RCC 7860 (cell line): ENCODE measurements around the gene PLEKHG5.
"Not testable (repeated sequence)": the region's sequence is repeated elsewhere in the genome, so short reads cannot be mapped to it uniquely, and the experiment has no call there.

ENCODE experiments used
- DNase-seq: peaks from one replicate; pipeline ENCODE4 v3.0.0-alpha.2; 2015; ENCODE audit warnings: low spot score
- FAIRE-seq: peaks from 2 replicates; lab custom pipeline; 2012; peaks lifted over from hg19 to GRCh38; lab: Jason Lieb, UNC

The PLEKHG5 gene

GRCh38 chr1:6428453-6428852, 63.0 kb downstream of the PLEKHG5 start:
- DNase-seq, FAIRE-seq: not testable (repeated sequence)

DNA sequence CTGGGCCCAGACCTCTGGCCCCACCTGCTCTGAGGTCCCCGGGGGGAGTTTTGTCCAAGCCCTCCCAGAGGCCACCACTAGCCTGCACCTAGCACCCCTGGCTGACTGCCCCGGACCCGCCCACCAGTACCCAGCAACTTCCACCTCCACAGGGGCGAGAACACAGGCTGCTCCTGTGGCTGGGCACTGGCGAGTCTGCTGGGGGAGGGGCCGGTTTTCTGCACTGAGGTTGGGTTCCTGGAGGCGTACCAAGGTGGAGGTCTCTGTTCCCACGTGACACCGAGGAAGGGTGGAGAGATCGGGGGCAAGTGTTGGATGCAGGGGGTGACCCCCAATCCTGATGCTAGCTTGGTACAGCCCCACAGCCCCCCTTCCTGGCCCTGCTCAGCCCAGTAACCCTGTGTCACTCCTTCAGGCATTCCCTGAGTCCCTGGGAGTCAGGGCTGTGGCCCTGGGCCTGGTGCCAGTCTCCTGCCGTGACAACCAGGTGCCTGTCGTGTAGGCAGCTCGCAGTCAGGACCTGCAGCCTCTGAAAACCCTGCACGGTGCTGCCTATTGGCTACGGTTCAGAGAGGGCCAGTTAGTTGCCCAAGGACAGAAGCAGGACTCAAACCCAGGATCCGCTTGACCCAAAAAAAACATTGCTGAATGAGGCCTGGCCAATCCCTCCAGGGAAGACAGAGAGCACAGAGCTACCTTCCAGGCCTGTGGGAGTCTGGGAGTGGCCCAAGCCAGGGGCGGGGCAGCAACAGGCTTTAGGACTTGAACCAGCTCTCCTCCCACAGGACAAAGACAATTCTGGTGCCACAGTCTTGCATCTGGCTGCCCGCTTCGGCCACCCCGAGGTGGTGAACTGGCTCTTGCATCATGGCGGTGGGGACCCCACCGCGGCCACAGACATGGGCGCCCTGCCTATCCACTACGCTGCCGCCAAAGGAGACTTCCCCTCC, 63.8 kb downstream of the PLEKHG5 start:
- FAIRE-seq = no peak
- DNase-seq = no peak

DNA sequence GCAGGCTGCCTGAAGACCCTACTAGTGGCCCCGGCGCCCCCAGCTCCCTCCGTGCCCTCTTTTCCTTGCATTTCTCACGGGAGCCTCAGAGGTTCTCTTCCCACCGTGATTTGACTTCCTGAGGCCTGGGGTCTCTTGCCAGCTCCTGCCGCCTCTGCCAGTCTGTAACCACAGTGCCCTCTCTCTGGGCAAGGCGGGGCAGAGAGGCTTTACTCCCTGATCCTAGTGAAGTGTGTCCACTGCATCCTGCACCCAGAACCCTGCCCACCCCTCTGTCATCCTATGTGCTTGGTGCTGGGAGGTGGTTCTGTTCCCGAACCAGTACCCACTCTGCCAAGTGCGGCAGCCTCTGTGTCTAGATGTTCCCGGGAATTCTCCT, 64.5 kb downstream of the PLEKHG5 start:
- no peak for DNase-seq
- no peak for FAIRE-seq

DNA sequence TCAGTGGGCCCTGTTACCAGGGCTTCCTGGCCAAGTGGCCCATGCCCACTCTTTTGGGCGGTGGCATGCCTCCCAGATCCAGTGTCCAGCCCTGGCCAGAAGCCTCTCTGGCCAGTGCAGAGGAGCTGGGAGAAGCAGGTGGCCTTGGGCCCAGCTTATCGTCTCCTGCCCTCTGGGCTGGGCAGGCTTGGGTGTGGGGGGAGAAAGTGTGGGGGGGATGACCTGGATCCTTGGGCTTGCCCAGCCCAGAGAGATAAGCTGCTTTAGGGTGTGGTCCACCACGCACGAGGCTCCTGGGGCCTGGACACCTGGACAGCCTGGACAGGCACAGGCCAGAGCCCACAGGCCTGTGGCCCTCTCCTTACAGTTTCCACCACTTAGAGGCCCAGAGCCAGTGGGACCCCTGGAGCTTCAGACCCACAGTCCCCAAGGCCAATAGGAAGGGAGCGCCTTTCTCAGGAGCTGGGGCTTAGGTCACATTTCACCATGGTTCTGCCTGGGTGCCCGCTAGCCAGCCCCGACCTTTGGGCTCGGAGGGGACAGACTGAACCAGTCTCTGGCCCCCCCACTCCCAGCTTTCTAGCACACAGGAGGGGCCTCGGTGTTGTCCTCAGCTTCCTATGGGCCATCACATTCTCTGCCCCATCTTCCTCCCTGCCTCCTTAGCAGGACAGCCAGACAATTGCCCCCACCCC, 65.0 kb downstream of the PLEKHG5 start:
- no peak for FAIRE-seq
- no peak for DNase-seq

DNA sequence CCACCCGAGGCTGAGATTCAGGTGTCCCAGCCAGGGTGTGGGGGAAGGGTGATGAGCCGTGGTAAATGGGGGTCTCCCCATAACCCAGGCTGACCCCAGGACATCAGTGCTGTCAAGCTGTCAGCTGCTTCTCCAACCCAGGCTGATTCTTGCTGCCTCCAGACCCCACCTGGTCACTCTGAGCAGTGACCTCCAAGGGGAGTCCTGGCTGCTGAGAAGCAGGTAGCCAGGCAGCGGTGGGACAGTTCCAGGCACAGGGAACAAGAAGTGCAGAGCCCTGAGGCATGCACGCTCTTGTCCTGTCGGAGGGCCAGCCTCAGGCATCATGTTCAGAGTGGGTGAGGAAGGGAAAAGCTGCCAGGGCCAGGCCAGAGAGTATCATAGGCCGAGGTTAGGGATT, 65.8 kb downstream of the PLEKHG5 start:
- FAIRE-seq (no peak), DNase-seq (no peak)

DNA sequence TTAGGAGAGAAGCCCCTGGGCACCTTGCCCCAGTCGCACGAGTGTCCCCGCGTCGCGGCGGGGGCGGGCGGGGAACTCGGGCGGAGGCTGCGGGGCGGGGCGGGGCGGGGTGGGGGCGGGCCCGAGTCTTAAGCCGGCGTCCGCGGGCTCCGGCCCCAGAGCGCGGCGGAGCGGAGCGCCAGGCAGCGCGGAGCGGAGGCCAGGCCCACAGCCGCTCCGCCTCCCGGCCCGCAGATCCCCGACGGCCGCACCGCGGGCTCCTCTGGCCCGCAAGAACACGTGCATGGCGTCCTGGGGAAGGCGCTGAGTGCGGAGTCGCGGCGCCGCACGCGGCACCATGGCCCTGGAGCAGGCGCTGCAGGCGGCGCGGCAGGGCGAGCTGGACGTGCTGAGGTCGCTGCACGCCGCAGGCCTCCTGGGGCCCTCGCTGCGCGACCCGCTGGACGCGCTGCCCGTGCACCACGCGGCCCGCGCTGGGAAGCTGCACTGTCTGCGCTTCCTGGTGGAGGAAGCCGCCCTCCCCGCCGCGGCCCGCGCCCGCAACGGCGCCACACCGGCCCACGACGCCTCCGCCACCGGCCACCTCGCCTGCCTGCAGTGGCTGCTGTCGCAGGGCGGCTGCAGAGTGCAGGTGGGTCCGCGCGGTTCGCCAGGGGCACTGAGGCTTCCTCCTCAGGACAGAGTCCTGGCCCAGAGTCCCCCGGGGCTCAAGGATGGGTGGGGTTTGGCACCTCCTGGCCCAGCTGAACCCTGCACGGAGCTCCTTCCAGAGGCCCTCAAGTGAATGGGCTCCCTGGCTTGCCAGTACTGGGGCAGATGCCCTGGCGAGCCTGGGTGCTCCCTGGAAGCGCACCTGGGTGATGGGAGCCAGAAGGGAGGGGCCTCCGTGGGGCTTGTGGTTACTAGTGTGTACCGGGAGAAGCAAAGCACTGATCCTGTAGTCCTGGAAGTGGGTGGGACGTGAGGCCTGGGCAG, 66.6 kb downstream of the PLEKHG5 start, which contains the start of gene ESPN:
Gene ESPN, plus strand, starts transcription at position 158 of the 975 bp plus-strand sequence. Its CDS starts 180 bp downstream, at position 338.
- no peak for FAIRE-seq
- no peak for DNase-seq

- DNase-seq = no peak
- FAIRE-seq = no peak
These were observed 67.4 kb downstream of the PLEKHG5 start for GRCh38 chr1:6424000-6424565.

- FAIRE-seq = peak; percentile 39
- DNase-seq = peak; percentile 54
These were observed 68.0 kb downstream of the PLEKHG5 start for GRCh38 chr1:6423321-6423999.

DNA sequence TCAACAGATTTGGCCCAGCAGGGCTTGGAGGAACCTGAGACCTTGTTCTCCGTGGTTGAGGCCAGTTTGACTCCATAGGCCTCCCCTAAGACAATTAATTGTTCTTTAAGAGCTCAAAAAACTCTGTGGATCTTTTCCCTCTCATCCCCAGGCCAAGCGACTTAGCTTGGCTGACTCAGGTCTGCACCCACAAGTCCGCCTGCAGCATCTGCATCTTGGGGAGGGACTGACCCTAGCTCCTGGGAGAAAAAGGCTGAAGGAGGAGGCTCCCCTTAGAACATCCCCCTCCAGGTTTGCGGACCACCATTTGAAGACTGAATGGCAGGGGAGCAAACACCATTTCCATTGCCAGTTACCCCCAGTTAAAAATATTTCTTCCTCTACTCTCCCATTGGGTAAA, 70.2 kb downstream of the PLEKHG5 start:
- FAIRE-seq (no peak), DNase-seq (no peak)

DNA sequence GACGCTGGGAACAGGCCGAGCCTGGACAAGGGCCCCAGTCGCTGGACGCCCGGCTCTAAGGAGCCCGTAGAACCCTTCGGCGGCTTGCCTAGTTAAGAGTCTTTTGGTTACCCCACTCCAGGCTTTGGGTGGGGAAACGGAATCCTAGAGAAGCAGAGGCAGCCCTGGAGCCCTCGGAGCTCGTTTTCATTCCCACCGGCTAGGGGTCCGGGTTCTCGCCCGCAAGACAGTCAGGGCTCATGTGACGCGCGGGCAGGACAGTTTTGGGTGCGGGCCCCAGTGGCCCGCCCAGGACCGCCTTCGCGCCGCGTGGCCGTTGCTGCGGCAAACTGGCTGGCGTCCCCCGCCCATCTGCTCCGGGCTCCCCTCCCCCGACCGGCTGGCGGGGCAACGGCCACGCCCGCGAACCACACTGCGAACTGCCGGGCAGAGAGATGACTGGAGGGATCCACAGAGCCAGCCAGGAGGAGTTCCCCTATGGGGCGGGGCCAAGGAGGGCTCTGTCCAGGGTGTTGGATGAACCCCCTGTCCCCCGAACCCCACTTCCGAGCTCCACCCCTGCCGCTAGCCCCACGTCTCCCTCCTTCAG, 70.9 kb downstream of the PLEKHG5 start:
- no peak for DNase-seq
- no peak for FAIRE-seq

DNA sequence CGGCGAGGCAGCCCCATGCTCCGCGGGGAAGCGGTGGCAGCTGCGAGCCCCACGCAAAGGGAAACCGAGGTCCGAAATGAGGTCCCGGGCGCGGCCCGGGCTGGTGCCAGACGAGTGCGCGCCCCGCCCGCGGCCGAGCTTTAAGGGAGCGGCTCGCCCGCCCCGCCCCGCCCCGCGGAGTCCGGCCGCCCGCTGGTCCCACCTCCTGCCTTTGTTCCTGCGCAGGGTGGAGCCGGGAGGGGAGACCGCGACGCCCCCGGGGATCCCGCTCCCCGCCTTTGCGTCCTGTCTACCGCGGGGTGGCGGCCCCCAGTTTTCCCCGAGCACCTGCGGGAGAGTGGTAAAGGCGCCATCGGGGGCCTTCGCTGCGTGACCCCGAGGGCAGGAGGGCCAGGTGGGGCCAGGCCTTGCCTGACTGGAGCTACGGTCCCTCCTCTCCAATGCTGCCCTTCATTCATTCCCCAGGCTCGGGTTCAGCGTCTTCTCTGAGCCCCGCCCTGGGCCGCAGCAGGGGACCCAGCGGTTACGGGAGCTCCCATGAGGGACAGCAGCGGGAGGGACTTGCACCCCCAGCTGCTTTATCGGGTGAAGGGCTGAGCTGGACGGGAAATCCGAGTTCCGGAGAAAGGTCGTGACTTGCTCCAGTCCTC, 71.5 kb downstream of the PLEKHG5 start, which contains the start of gene HES2:
Gene HES2, minus strand, starts transcription at position 116 of the 650 bp plus-strand sequence. Its CDS starts 99 bp downstream, at position 17.
- DNase-seq = no peak
- FAIRE-seq = no peak

DNA sequence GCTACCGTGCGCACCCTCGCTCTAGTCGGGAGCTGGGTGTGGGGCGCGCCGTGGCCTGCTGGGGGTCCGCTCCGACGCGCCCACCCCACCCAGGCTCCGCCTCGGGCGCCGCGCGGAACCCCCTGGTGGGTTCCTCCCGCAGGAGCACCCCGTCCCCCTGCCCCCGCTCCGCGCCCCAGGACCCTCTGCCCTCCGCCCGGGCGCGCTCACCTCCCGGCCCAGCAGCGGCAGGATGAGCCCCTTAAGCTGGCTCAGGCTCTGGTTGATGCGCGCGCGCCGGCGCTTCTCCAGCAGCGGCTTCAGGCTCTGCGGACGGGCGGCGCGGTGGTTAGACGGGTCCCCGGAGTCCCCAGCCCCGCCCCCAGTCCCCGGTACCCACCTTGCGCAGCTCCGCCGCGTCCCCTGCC, 72.1 kb downstream of the PLEKHG5 start:
- DNase-seq (no peak), FAIRE-seq (no peak)

DNA sequence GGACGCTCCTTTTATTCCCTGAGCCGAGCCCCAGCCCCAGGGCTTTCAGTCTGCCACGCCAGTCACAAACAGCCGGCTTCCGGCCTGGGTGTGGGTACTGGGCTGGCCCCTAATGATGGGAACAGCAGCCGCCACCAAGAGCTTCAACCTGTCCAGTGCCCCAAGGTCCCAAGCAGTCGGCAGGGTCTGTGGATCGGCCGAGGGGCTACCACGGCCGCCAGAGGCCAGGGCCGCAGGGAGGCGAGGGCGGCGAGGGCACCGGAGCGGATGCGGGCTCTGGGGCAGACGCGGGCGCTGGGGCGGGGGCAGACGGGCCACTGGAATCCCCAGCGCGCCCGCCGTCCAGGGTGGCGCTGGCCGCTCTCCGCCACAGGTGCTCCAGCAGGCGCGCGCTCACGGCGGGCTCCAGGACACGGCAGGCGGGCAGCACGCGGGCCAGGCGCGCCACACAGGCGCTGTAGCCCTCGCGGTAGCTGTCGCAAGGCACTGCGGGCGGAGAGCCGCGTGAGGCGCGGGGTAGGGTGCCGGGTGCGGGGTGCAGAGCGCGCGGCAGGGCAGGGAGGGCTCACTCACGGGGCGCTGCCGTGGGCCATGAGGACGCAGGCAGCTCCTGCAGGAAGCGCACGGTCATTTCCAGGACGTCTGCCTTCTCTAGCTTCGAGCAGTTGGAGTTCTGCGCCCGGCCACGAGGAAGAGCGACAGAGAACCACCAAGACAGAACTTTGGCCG, 72.6 kb downstream of the PLEKHG5 start:
- no peak for FAIRE-seq

DNA sequence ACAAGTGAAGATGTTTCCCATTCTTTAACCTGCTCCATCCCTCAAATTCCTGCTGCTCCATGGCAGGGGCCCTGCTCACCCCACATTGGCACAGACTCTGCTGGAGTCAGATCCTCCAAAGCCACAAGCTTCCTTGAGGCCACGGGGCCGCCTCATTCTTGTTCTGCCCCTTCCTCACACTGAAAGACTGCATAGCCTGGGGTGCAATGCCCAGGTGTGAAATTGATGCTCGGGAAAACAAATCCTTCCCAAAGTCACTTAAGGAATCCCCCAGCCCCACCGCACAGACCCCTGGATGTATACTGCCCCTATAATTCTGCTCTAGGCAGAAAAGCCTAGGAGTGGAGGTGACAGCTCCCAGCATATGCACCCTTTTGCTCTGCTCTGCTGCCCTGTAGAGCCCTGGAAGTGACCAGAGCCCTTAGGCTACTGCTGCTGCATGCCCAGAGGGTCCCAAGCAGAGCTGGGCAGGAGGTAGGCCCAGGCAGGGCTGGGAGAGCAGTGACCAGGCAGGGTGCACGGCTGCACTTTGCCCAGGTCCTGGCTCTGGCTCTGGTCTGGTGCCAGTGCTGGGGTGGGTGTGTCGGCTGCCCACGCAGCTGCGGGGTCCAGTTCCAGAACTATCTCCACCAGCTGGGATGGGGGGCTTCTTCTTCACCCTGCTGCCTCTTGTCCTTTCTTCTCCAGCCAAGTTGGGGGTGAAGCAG, 73.4 kb downstream of the PLEKHG5 start:
- FAIRE-seq (no peak), DNase-seq (no peak)

More for the DNA sequence above, 72.6 kb downstream of the PLEKHG5 start:
- DNase-seq = no peak
